PFSK-1 (cell line): ENCODE results near the gene SCGB1C1.

ENCODE experiments used
- FOXP2 ChIP-seq: optimal IDR thresholded peaks from 2 replicates; pipeline ENCODE3; 2011; ENCODE audit warnings: borderline replicate concordance, control low read depth, inconsistent platforms; ENCODE audit not compliant: insufficient read depth; ENCODE audit errors: extremely low read length, extremely low read depth
- POLR2AphosphoS5 ChIP-seq: IDR thresholded peaks from 2 replicates; pipeline ENCODE4 v1.6.1; 2012; ENCODE audit warnings: low read depth, mild to moderate bottlenecking, control low read depth, low read length, moderate library complexity
- SIN3A ChIP-seq: IDR thresholded peaks from 2 replicates; pipeline ENCODE4 v1.6.1; 2012; ENCODE audit warnings: mild to moderate bottlenecking, low read length, moderate library complexity, borderline replicate concordance; ENCODE audit not compliant: insufficient read depth
- TAF1 ChIP-seq: IDR thresholded peaks from 2 replicates; pipeline ENCODE4 v1.6.1; 2012; ENCODE audit warnings: low read length, control low read depth, borderline replicate concordance; ENCODE audit not compliant: insufficient read depth
- TF ChIP-seq, protein P1 (sequence below), 2 experiments: IDR thresholded peaks; 2 replicates each; pipeline versions ENCODE4 v1.6.1 to v1.8.0; 2011 to 2012; ENCODE audit warnings: low read depth in 2 of 2, low read length in 2 of 2, control low read depth in 1 of 2, inconsistent platforms in 1 of 2, mild to moderate bottlenecking in 1 of 2, moderate library complexity in 1 of 2; ENCODE audit not compliant: insufficient read depth in 1 of 2

SCGB1C1 gene

DNA sequence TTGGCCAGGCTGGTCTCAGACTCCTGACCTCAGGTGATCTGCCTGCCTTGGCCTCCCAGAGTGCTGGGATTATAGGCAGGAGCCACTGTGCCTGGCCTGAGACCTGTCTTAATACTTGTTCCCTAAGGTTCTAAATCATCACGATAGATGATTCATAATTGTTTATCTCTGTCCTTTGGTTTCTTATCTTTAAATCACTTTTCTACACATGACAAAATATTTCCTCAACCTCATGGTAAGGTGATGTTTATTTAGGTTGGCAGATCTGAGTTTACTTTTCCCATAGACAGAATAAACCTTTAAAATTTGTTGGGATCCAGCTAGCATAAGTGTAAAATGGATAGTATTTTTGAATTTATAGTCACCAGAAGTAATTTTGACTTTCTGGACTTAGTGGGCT is 47.4 kb downstream of the SCGB1C1 start:
- TF ChIP-seq POLR2AphosphoS5 (no peak), TAF1 (no peak), FOXP2 (no peak)
- TF ChIP-seq, protein P1, sequence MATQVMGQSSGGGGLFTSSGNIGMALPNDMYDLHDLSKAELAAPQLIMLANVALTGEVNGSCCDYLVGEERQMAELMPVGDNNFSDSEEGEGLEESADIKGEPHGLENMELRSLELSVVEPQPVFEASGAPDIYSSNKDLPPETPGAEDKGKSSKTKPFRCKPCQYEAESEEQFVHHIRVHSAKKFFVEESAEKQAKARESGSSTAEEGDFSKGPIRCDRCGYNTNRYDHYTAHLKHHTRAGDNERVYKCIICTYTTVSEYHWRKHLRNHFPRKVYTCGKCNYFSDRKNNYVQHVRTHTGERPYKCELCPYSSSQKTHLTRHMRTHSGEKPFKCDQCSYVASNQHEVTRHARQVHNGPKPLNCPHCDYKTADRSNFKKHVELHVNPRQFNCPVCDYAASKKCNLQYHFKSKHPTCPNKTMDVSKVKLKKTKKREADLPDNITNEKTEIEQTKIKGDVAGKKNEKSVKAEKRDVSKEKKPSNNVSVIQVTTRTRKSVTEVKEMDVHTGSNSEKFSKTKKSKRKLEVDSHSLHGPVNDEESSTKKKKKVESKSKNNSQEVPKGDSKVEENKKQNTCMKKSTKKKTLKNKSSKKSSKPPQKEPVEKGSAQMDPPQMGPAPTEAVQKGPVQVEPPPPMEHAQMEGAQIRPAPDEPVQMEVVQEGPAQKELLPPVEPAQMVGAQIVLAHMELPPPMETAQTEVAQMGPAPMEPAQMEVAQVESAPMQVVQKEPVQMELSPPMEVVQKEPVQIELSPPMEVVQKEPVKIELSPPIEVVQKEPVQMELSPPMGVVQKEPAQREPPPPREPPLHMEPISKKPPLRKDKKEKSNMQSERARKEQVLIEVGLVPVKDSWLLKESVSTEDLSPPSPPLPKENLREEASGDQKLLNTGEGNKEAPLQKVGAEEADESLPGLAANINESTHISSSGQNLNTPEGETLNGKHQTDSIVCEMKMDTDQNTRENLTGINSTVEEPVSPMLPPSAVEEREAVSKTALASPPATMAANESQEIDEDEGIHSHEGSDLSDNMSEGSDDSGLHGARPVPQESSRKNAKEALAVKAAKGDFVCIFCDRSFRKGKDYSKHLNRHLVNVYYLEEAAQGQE (IDR thresholded peaks at IDR 0.05; ENCODE audit: insufficient read depth in 1 of 2, low read depth in 2 of 2, low read length in 2 of 2), result no peak

DNA sequence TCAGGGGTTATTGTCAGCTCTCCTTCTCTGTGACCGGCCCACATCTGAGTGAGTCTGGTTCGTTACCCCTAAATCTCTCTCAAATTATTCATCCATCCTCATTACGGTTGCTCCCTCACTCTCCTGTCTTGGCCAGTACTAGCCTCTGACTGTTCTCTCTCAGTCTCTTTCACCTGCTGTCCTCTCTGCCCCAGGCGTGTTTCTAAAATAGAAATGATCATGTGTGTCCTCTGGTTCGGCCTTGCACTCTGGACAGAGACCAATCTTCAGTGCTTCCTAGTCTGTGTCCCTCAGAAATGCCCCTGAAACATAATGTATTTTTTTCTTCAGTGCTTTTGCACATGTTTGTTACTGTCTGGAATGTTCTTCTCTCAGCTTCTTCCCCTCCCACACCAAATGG is 48.8 kb downstream of the SCGB1C1 start:
- TF ChIP-seq SIN3A (no peak), POLR2AphosphoS5 (no peak; the same call in 1 of the 2 replicates), TAF1 (no peak), FOXP2 (no peak)
- TF ChIP-seq, protein P1 (IDR thresholded peaks at IDR 0.05; ENCODE audit: insufficient read depth in 1 of 2, low read depth in 2 of 2, low read length in 2 of 2), result no peak
